Neural cell (in vitro differentiated cells): ENCODE data around the gene SLC38A3. TPM values are rescaled to one million over a fixed set of nuclear protein-coding genes. Genes with fewer than 3 reads are reported as not detected.
"Not testable (repeated sequence)": the region's sequence is repeated elsewhere in the genome, so short reads cannot be mapped to it uniquely, and the experiment has no call there.

Experiments used
- H2AFZ ChIP-seq: fragments of 200-600, 300-800 bp; sonication (generic), shearing (Covaris generic); 2 replicates; pipeline ENCODE4 v1.6.0; 2014; ENCODE audit warnings: low read depth, mild to moderate bottlenecking, antibody characterized with exemption, low read length, moderate library complexity
- H3F3A ChIP-seq: fragments of 200-600 bp; shearing (Covaris generic); 2 replicates; pipeline ENCODE4 v1.6.1; 2016; ENCODE audit warnings: mild to moderate bottlenecking, moderate library complexity, mixed read lengths, antibody characterized with exemption, low read length; ENCODE audit not compliant: insufficient read depth, poor library complexity, severe bottlenecking
- H3K27ac ChIP-seq: fragments of 200-600, 300-800 bp; sonication (generic), shearing (Covaris generic); 2 replicates; pipeline ENCODE4 v1.5.1; 2014; ENCODE audit warnings: mild to moderate bottlenecking, low read length, moderate library complexity
- H3K27me3 ChIP-seq: fragments of 300-800, 200-600 bp; sonication (generic), shearing (Covaris generic); 2 replicates; pipeline ENCODE4 v1.6.0; 2014; ENCODE audit warnings: mild to moderate bottlenecking, low read depth, low read length, moderate library complexity; ENCODE audit not compliant: insufficient read depth
- H3K36me3 ChIP-seq: fragments of 300-800, 200-600 bp; sonication (generic), shearing (Covaris generic); 2 replicates; pipeline ENCODE4 v1.5.1; 2014; ENCODE audit warnings: mild to moderate bottlenecking, antibody characterized with exemption, low read length, moderate library complexity; ENCODE audit not compliant: insufficient read depth
- H3K4me2 ChIP-seq: fragments of 300-800, 200-600 bp; sonication (generic), shearing (Covaris generic); 2 replicates; pipeline ENCODE4 v1.6.0; 2014; ENCODE audit warnings: mild to moderate bottlenecking, low read length
- H3K4me3 ChIP-seq: fragments of 300-800, 200-600 bp; sonication (generic), shearing (Covaris generic); 2 replicates; pipeline ENCODE4 v1.5.1; 2014; ENCODE audit warnings: mild to moderate bottlenecking, low read length, moderate library complexity
- H3K79me2 ChIP-seq: fragments of 200-600 bp; shearing (Covaris generic); replicated peaks from 2 replicates; pipeline ENCODE4 v1.6.0; 2014; ENCODE audit warnings: mild to moderate bottlenecking, low read length, moderate library complexity; ENCODE audit not compliant: insufficient read depth
- H3K9ac ChIP-seq: fragments of 300-800, 200-600 bp; sonication (generic), shearing (Covaris generic); 2 replicates; pipeline ENCODE4 v1.6.1; 2016; ENCODE audit warnings: mild to moderate bottlenecking, low read length, mixed read lengths
- H3K9me2 ChIP-seq: fragments of 200-600 bp; shearing (Covaris generic); 2 replicates; pipeline ENCODE4 v1.6.1; 2016; ENCODE audit warnings: mild to moderate bottlenecking, low read length, mixed read lengths; ENCODE audit not compliant: insufficient read depth
- H3K9me3 ChIP-seq: fragments of 200-600, 300-800 bp; sonication (generic), shearing (Covaris generic); 2 replicates; pipeline ENCODE4 v1.6.1; 2016; ENCODE audit warnings: mild to moderate bottlenecking, mixed run types, low read length, moderate library complexity, mixed read lengths
- H4K20me1 ChIP-seq: fragments of 200-600 bp; shearing (Covaris generic); 2 replicates; pipeline ENCODE4 v1.6.1; 2016; ENCODE audit warnings: mild to moderate bottlenecking, mixed run types; ENCODE audit not compliant: insufficient read depth
- CTCF ChIP-seq: fragments of 450-650 bp; IDR thresholded peaks from 2 replicates; pipeline ENCODE4 v1.5.1; 2014; ENCODE audit warnings: antibody characterized with exemption, mild to moderate bottlenecking, moderate library complexity; ENCODE audit not compliant: poor library complexity, severe bottlenecking
- EP300 ChIP-seq: fragments of 450-650 bp; conservative IDR thresholded peaks from 2 replicates; pipeline ENCODE4 v1.6.1; 2014; ENCODE audit warnings: antibody characterized with exemption, mild to moderate bottlenecking, moderate library complexity; ENCODE audit not compliant: poor library complexity, severe bottlenecking
- EZH2 ChIP-seq: fragments of 200-600, 300-800 bp; shearing (Covaris generic), sonication (generic); IDR thresholded peaks from 2 replicates; pipeline ENCODE4 v1.6.1; 2014; ENCODE audit warnings: antibody characterized with exemption, low read length, borderline replicate concordance, mild to moderate bottlenecking; ENCODE audit not compliant: insufficient read depth, poor library complexity, severe bottlenecking
- MXI1 ChIP-seq: fragments of 450-650 bp; conservative IDR thresholded peaks from 2 replicates; pipeline ENCODE4 v1.6.1; 2014; ENCODE audit warnings: antibody characterized with exemption, mild to moderate bottlenecking; ENCODE audit not compliant: poor library complexity, severe bottlenecking
- POLR2AphosphoS5 ChIP-seq: IDR thresholded peaks from 2 replicates; pipeline ENCODE4 v1.6.1; 2012
- RAD21 ChIP-seq: fragments of 450-650 bp; conservative IDR thresholded peaks from 2 replicates; pipeline ENCODE4 v1.6.1; 2014; ENCODE audit warnings: antibody characterized with exemption, mild to moderate bottlenecking, moderate library complexity
- SMC3 ChIP-seq: fragments of 450-650 bp; conservative IDR thresholded peaks from 2 replicates; pipeline ENCODE4 v1.6.1; 2014; ENCODE audit warnings: antibody characterized with exemption, mild to moderate bottlenecking, moderate library complexity; ENCODE audit not compliant: poor library complexity
- TAF1 ChIP-seq: IDR thresholded peaks from 2 replicates; pipeline ENCODE4 v1.6.1; 2012; ENCODE audit warnings: low read depth
- polyA plus RNA-seq: library from polyadenylated mRNA; depleted of rRNA; stranded (reverse); fragments of >200 nt; gene quantifications from 2 replicates; pipeline ENCODE4 v1.2.3, GENCODE V29; 2014
- TF ChIP-seq, protein P1 (sequence below): IDR thresholded peaks from 2 replicates; pipeline ENCODE4 v1.6.1; 2012; ENCODE audit warnings: borderline replicate concordance

SLC38A3 gene
- polyA plus RNA-seq, 1 donor from 2014 or later: not detected

GRCh38 chr3:50260942-50261441 lies 55.9 kb downstream of the SLC38A3 start:
- Histone ChIP-seq H3K9me3 (no peaks in the 10 kb centered on the region), H2AFZ (no peak overlapping the region), H4K20me1 (no peaks in the 10 kb centered on the region), H3K4me2 (peak overlapping the region; percentile 59), H3K36me3 (peaks cover 5% of the 10 kb centered on the region), H3K27me3 (no peaks in the 10 kb centered on the region), H3K4me3 (peak overlapping the region; percentile 69), H3K79me2 (no peaks in the 10 kb centered on the region), H3K9me2 (no peaks in the 10 kb centered on the region), H3F3A (peaks cover 5% of the 10 kb centered on the region), H3K9ac (peak overlapping the region; percentile 95), H3K27ac (peak overlapping the region; percentile 90)
- TF ChIP-seq, protein P1, sequence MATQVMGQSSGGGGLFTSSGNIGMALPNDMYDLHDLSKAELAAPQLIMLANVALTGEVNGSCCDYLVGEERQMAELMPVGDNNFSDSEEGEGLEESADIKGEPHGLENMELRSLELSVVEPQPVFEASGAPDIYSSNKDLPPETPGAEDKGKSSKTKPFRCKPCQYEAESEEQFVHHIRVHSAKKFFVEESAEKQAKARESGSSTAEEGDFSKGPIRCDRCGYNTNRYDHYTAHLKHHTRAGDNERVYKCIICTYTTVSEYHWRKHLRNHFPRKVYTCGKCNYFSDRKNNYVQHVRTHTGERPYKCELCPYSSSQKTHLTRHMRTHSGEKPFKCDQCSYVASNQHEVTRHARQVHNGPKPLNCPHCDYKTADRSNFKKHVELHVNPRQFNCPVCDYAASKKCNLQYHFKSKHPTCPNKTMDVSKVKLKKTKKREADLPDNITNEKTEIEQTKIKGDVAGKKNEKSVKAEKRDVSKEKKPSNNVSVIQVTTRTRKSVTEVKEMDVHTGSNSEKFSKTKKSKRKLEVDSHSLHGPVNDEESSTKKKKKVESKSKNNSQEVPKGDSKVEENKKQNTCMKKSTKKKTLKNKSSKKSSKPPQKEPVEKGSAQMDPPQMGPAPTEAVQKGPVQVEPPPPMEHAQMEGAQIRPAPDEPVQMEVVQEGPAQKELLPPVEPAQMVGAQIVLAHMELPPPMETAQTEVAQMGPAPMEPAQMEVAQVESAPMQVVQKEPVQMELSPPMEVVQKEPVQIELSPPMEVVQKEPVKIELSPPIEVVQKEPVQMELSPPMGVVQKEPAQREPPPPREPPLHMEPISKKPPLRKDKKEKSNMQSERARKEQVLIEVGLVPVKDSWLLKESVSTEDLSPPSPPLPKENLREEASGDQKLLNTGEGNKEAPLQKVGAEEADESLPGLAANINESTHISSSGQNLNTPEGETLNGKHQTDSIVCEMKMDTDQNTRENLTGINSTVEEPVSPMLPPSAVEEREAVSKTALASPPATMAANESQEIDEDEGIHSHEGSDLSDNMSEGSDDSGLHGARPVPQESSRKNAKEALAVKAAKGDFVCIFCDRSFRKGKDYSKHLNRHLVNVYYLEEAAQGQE: no peak
- TF ChIP-seq TAF1: no peak

DNA sequence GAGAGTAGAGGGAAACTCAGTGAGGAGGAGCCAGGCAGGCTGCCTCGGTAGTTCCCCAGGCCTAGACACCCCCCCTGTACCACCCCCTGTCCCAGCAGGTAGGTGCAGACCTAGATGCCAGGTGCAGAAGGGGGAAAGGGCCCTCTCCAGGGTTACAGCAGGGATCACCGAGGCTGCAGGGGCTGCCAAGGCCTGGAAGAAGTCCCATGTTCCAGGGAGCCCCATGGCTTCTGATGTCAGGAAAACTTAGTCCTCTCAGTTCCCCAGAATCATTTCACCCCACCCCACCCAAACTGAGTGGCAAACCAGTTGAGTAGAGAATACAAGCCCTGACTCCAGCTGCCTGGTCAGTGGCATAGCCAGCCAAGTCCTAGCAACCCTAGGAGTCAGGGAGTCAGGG lies 56.4 kb downstream of the SLC38A3 start:
- Histone ChIP-seq H2AFZ (no peak overlapping the region), H3K4me3 (no peak overlapping the region), H3K4me2 (no peak overlapping the region), H3F3A (peaks cover 5% of the 10 kb centered on the region), H3K9me3 (no peaks in the 10 kb centered on the region), H3K9ac (peak overlapping the region; percentile 95), H3K79me2 (no peaks in the 10 kb centered on the region), H3K27ac (no peak overlapping the region), H3K9me2 (no peaks in the 10 kb centered on the region), H3K36me3 (peaks cover 5% of the 10 kb centered on the region), H4K20me1 (no peaks in the 10 kb centered on the region), H3K27me3 (no peaks in the 10 kb centered on the region)
- TF ChIP-seq RAD21 (no peak), POLR2AphosphoS5 (no peak), EZH2 (no peak), EP300 (no peak), TAF1 (no peak), CTCF (no peak), SMC3 (no peak), MXI1 (no peak)
- TF ChIP-seq, protein P1: no peak

DNA sequence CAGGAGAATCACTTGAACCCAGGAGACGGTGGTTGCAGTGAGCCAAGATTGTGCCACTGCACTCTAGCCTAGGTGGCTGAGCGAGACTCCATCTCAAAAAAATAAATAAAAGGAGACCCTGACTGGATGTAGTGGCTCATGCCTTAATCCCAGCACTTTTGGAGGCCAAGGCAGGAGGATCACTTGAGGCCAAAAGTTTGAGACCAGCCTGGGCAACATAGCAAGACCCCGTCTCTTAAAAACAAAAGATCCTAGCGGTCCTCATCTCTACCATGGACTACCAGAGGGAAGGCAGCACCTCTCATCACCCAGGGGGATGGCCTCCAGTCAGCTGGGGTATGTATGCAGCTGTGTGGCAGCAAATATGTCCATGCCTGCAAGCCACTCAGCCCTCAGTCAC lies 57.1 kb downstream of the SLC38A3 start:
- not testable (repeated sequence) for H3K9ac ChIP-seq, H3K9me3 ChIP-seq, H3K79me2 ChIP-seq, H3K27me3 ChIP-seq, H3F3A ChIP-seq, H2AFZ ChIP-seq, H3K4me2 ChIP-seq, H4K20me1 ChIP-seq, H3K9me2 ChIP-seq, H3K36me3 ChIP-seq, H3K27ac ChIP-seq, H3K4me3 ChIP-seq
